Karpas-422 (cell line): Measurements from ENCODE around the gene NFE2L3. TPM values are rescaled to one million over a fixed set of nuclear protein-coding genes. Genes with fewer than 3 reads are reported as not detected.
"Not testable (repeated sequence)": the region's sequence is repeated elsewhere in the genome, so short reads cannot be mapped to it uniquely, and the experiment has no call there.

ENCODE experiments used
- DNase-seq: peaks from one replicate; pipeline ENCODE4 v3.0.0-alpha.2; 2015
- H2AFZ ChIP-seq: fragments of 200-600 bp; sonication (generic); 2 replicates; pipeline ENCODE4 v1.6.1; 2014; ENCODE audit warnings: antibody characterized with exemption, low read length, mixed read lengths
- H3K27ac ChIP-seq: fragments of 200-600 bp; sonication (generic); 2 replicates; pipeline ENCODE4 v1.5.1; 2014; ENCODE audit warnings: mild to moderate bottlenecking, low read length, moderate library complexity
- H3K27me3 ChIP-seq: fragments of 200-600 bp; sonication (generic); 2 replicates; pipeline ENCODE4 v1.6.1; 2014; ENCODE audit warnings: low read length, mixed read lengths
- H3K36me3 ChIP-seq: fragments of 200-600 bp; sonication (generic); 2 replicates; pipeline ENCODE4 v1.6.1; 2014; ENCODE audit warnings: low read length, mixed read lengths; ENCODE audit not compliant: insufficient read depth
- H3K4me1 ChIP-seq: fragments of 200-600 bp; sonication (generic); 2 replicates; pipeline ENCODE4 v1.6.1; 2014; ENCODE audit warnings: mild to moderate bottlenecking, low read length, mixed read lengths
- H3K4me2 ChIP-seq: fragments of 200-600 bp; sonication (generic); 2 replicates; pipeline ENCODE4 v1.6.1; 2014; ENCODE audit warnings: low read length, low read depth, mild to moderate bottlenecking; ENCODE audit not compliant: poor library complexity, severe bottlenecking
- H3K4me3 ChIP-seq: fragments of 200-600 bp; sonication (generic); 2 replicates; pipeline ENCODE4 v1.5.1; 2014; ENCODE audit warnings: mild to moderate bottlenecking, antibody characterized with exemption, low read length, mixed read lengths
- H3K79me2 ChIP-seq: fragments of 200-600 bp; sonication (generic); 2 replicates; pipeline ENCODE4 v1.6.1; 2014; ENCODE audit warnings: mild to moderate bottlenecking, low read length, mixed read lengths
- H3K9ac ChIP-seq: fragments of 200-600 bp; sonication (generic); 2 replicates; pipeline ENCODE4 v1.6.0; 2014; ENCODE audit warnings: low read length
- H3K9me2 ChIP-seq: fragments of 200-600 bp; sonication (generic), shearing (Covaris generic); replicated peaks from 2 replicates; pipeline ENCODE4 v1.6.0; 2014; ENCODE audit warnings: mild to moderate bottlenecking, low read length, moderate library complexity; ENCODE audit not compliant: insufficient read depth
- H3K9me3 ChIP-seq: fragments of 300-700, 200-600 bp; sonication (generic); 2 replicates; pipeline ENCODE4 v1.6.1; 2014; ENCODE audit warnings: low read length, mixed read lengths
- H4K20me1 ChIP-seq: fragments of 200-600 bp; sonication (generic); 2 replicates; pipeline ENCODE4 v1.6.1; 2014; ENCODE audit warnings: mild to moderate bottlenecking, antibody characterized with exemption, low read length, low read depth; ENCODE audit not compliant: insufficient read depth
- total RNA-seq: library from RNA; depleted of rRNA; stranded (reverse); fragments of >200 nt; shearing (Covaris generic); gene quantifications from 2 replicates; pipeline ENCODE4 v1.2.3, GENCODE V29; 2014; ENCODE audit warnings: low replicate concordance

Gene NFE2L3
- total RNA-seq, 1 experiment from 2014 or later = not detected

DNA sequence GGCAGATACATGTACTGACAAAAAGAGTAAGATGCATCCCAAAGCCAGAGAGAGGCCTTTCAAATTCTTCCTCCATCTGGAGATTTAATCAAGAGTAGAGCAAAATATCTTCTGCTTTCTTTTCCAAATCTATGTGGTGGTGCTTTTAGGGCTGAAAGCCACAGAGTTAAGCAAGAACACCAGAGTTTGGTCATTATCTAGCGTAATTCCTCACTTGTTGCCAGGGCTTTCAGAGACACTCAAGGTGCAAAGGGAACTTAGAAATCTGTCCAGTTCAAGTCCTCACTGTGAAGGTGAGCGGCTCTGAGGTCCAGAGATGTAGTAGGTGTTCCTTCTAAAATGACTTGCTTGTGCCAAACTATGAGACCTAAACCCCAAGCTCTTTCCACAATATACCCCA is 10.9 kb upstream of the NFE2L3 start:
- no peak overlapping the region for H3K27ac ChIP-seq
- no peaks in the 10 kb centered on the region for H3K4me1 ChIP-seq
- no peaks in the 10 kb centered on the region for H3K27me3 ChIP-seq
- H2AFZ ChIP-seq = no peak overlapping the region
- no peaks in the 10 kb centered on the region for H3K79me2 ChIP-seq
- no peak overlapping the region for H3K9ac ChIP-seq
- H4K20me1 ChIP-seq = no peaks in the 10 kb centered on the region
- no peaks in the 10 kb centered on the region for H3K9me3 ChIP-seq
- no peak overlapping the region for H3K4me2 ChIP-seq
- H3K9me2 ChIP-seq = no peaks in the 10 kb centered on the region
- H3K4me3 ChIP-seq = no peak overlapping the region
- no peak for DNase-seq
- H3K36me3 ChIP-seq = no peaks in the 10 kb centered on the region

DNA sequence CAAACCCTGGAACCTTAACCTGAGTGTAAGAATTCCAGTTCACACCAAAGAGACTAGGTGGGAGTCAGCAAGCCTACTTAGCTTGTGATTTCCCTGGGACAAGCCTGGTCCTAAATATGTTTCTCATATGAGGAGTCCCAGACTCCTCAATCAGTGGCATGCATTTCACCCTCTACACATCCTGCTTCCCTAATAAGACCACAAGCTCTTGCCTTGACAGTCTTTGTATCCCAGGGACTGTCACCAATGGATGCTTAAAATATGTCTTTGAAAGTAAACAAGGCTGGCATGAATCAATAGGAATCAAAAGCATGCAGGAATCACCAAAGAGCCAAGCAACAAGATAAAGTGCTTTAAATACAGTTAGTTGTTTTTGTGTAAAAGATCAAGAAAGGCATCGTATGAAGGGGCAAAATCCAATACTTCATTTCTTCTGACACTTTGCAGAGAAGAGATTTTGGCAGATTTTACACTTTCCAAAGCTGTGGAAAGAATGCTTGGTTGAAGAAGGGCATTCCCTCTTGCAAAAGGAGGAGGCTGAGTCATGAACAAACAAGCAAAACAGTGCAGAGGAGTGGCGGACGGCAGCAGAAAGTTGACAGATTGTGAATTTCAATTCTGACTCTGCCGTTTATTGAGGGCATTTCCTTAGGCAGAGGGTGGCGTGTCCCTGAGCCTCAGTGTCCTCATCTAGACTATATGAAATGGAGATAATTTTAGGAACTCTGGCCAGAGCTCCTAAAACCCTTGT is 8.5 kb upstream of the NFE2L3 start:
- Histone ChIP-seq H4K20me1 (no peaks in the 10 kb centered on the region), H3K4me1 (no peaks in the 10 kb centered on the region), H3K36me3 (no peaks in the 10 kb centered on the region), H3K27me3 (no peaks in the 10 kb centered on the region), H2AFZ (no peak overlapping the region), H3K9ac (no peak overlapping the region), H3K27ac (no peak overlapping the region), H3K79me2 (no peaks in the 10 kb centered on the region), H3K9me2 (no peaks in the 10 kb centered on the region), H3K9me3 (no peaks in the 10 kb centered on the region), H3K4me2 (no peak overlapping the region), H3K4me3 (no peak overlapping the region)
- no peak for DNase-seq

DNA sequence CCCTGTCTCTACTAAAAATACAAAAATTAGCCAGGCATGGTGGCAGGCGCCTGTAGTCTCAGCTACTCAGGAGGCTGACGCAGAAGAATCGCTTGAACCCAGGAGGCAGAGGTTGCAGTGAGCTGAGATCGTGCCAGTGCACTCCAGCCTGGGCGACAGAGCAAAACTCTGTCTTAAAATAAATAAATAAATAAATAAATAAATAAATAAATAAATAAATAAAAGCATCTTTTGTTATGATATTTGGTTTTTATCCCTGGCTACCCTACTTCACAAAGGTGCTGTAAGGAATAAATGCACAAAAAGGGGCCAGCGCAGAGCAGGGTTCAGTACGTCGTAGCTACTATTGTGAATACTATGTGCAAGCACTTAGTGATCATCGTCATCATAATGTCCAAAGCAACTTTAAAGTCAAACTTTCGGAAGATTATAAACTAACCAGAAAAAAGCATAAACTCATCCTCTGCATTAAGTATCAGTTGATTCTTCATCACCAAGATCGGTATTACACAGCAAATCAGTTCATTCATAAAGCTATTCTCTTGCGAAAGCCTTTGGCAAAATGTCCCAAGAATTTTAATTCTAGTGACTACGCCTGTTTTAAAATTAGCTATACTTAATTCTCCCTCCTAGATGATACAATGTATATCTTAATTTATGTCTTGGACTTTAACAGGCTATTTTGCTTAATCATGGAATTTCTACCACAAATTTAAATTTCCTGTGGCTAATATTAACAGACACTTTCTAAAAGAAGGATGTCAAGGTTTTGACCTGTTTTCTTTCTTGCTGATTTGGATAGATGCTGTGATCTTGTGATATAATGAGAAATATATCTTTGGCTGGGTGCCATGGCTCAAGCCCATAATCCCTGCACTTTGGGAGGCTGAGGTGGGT is 7.6 kb upstream of the NFE2L3 start:
- Histone ChIP-seq H2AFZ (no peak overlapping the region), H3K27me3 (no peaks in the 10 kb centered on the region), H3K36me3 (no peaks in the 10 kb centered on the region), H3K4me2 (no peak overlapping the region), H3K9ac (no peak overlapping the region), H3K79me2 (no peaks in the 10 kb centered on the region), H3K4me1 (no peaks in the 10 kb centered on the region), H4K20me1 (no peaks in the 10 kb centered on the region), H3K27ac (no peak overlapping the region), H3K9me2 (no peaks in the 10 kb centered on the region), H3K4me3 (no peak overlapping the region), H3K9me3 (no peaks in the 10 kb centered on the region)
- no peak for DNase-seq

DNA sequence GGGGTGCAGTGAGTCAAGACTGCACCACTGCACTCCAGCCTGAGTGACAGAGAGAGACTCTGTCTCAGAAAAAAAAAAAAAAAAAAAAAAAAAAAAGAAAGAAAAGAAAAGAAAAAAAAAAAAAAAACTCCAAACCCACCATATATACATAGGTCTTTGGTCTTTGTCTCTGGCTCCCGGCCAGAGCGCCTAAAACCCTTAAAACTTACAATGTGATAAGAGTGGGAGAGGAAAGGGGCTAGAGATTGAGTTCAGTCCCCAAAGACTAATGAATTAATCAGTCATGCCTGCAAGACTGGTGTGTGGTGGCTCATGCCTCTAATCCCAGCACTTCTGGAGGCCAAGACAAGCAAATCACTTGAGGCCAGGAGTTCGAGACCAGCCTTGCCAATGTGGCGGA is 6.8 kb upstream of the NFE2L3 start:
- Histone ChIP-seq H3K4me1 (no peaks in the 10 kb centered on the region), H3K79me2 (no peaks in the 10 kb centered on the region), H3K27ac (no peak overlapping the region), H2AFZ (no peak overlapping the region), H3K36me3 (no peaks in the 10 kb centered on the region), H3K4me3 (no peak overlapping the region), H3K27me3 (no peaks in the 10 kb centered on the region), H3K9me3 (no peaks in the 10 kb centered on the region), H3K4me2 (no peak overlapping the region), H3K9ac (no peak overlapping the region), H4K20me1 (no peaks in the 10 kb centered on the region), H3K9me2 (no peaks in the 10 kb centered on the region)
- DNase-seq = no peak

DNA sequence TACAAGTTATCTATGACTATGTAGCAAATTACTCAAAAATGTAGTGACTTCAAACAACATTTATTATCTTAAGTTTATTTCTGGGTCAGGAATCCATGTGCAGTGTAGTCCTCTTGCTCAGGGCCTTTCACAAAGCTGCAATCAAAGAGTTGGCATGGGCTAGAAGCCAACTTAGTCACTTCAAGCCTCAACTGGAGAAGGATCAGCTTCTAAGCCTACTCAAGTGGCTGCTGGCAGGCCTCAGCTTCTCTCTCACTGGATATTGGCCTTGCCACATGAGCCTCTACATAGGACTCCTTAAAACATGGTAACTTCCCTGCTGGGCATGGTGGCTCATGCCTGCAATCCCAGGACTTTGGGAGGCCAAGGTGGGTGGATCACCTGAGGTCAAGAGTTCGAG is 5.0 kb upstream of the NFE2L3 start:
- H2AFZ ChIP-seq = no peak overlapping the region
- H3K27me3 ChIP-seq = no peaks in the 10 kb centered on the region
- no peak overlapping the region for H3K4me3 ChIP-seq
- DNase-seq = no peak
- no peaks in the 10 kb centered on the region for H3K9me2 ChIP-seq
- no peaks in the 10 kb centered on the region for H3K79me2 ChIP-seq
- no peaks in the 10 kb centered on the region for H4K20me1 ChIP-seq
- no peak overlapping the region for H3K27ac ChIP-seq
- H3K4me1 ChIP-seq = no peaks in the 10 kb centered on the region
- no peak overlapping the region for H3K9ac ChIP-seq
- no peaks in the 10 kb centered on the region for H3K9me3 ChIP-seq
- H3K4me2 ChIP-seq = no peak overlapping the region
- H3K36me3 ChIP-seq = no peaks in the 10 kb centered on the region

DNA sequence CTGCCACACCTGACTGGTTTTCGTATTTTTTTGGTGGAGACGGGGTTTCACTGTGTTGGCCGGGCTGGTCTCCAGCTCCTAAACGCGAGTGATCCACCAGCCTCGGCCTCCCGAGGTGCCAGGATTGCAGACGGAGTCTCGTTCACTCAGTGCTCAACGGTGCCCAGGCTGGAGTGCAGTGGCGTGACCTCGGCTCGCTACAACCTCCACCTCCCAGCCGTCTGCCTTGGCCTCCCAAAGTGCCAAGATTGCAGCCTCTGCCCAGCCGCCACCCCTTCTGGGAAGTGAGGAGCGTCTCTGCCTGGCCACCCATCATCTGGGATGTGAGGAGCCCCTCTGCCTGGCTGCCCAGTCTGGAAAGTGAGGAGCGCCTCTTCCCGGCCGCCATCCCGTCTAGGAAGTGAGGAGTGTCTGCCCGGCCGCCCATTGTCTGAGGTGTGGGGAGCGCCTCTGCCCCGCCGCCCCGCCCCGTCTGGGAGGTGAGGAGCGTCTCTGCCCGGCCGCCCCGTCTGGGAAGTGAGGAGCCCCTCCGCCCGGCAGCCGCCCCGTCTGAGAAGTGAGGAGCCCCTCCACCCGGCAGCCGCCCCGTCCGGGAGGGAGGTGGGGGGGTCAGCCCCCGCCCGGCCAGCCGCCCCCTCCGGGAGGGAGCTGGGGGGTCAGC is 4.2 kb upstream of the NFE2L3 start:
- DNase-seq, H3K27ac ChIP-seq, H3K4me1 ChIP-seq, H3K36me3 ChIP-seq, H3K79me2 ChIP-seq, H3K27me3 ChIP-seq, H3K4me2 ChIP-seq, H3K4me3 ChIP-seq, H4K20me1 ChIP-seq, H3K9me3 ChIP-seq, H2AFZ ChIP-seq, H3K9ac ChIP-seq, H3K9me2 ChIP-seq: not testable (repeated sequence)

DNA sequence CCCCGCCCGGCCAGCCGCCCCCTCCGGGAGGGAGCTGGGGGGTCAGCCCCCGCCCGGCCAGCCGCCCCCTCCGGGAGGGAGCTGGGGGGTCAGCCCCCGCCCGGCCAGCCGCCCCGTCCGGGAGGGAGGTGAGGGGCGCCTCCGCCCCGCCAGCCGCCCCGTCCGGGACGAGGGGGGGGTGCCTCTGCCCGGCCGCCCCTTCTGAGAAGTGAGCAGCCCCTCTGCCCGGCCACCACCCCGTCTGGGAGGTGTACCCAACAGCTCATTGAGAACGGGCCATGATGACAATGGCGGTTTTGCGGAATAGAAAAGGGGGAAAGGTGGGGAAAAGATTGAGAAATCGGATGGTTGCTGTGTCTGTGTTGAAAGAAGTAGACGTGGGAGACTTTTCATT is 3.7 kb upstream of the NFE2L3 start:
- H4K20me1 ChIP-seq, H3K27ac ChIP-seq, DNase-seq, H3K9me2 ChIP-seq, H3K36me3 ChIP-seq, H2AFZ ChIP-seq, H3K79me2 ChIP-seq, H3K9me3 ChIP-seq, H3K4me3 ChIP-seq, H3K9ac ChIP-seq, H3K27me3 ChIP-seq, H3K4me1 ChIP-seq, H3K4me2 ChIP-seq: not testable (repeated sequence)

DNA sequence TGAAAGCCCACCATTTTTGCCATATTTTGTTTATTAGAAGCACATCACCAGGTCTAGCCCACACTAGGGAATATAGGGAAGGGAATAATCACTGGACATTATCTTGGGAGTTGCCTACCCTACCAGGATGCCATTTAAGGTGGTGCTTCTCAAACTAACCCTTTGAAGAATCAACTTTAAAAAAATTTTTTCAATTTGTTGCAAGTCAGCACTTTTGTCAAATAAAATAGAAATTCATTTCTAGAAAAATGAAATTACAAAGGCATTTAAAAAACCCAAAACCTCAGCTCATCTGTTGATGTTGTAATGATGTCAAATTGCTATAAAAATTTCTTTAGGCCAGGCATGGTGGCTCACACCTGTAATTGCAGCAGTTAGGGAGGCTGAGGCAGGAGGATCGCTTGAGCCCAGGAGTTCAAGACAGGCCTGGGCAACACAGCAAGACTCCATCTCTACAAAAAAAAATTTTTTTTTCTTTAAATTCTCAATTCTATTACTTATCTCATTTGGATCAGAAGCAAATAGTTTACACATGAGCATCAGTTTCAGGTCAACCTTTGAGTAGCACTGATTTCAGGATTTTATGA is 2.5 kb upstream of the NFE2L3 start:
- no peaks in the 10 kb centered on the region for H3K4me1 ChIP-seq
- no peaks in the 10 kb centered on the region for H3K9me2 ChIP-seq
- H4K20me1 ChIP-seq = no peaks in the 10 kb centered on the region
- no peak overlapping the region for H2AFZ ChIP-seq
- H3K9me3 ChIP-seq = no peaks in the 10 kb centered on the region
- H3K27ac ChIP-seq = no peak overlapping the region
- H3K36me3 ChIP-seq = no peaks in the 10 kb centered on the region
- H3K4me3 ChIP-seq = no peak overlapping the region
- DNase-seq = no peak
- H3K79me2 ChIP-seq = no peaks in the 10 kb centered on the region
- H3K9ac ChIP-seq = no peak overlapping the region
- H3K27me3 ChIP-seq = no peaks in the 10 kb centered on the region
- no peak overlapping the region for H3K4me2 ChIP-seq
